GM18909 (cell line): ENCODE results near the gene TNKS1BP1.

Experiments used
- ATAC-seq: cut with Tn5 transposase; IDR thresholded peaks from one replicate; pipeline ENCODE4 v1.9.1; 2021; ENCODE audit warnings: mild to moderate bottlenecking; ENCODE audit not compliant: unreplicated experiment, poor library complexity

TNKS1BP1 gene

GRCh38 chr11:57274904-57275498 lies 49.8 kb downstream of the TNKS1BP1 start:
- no peak for ATAC-seq

DNA sequence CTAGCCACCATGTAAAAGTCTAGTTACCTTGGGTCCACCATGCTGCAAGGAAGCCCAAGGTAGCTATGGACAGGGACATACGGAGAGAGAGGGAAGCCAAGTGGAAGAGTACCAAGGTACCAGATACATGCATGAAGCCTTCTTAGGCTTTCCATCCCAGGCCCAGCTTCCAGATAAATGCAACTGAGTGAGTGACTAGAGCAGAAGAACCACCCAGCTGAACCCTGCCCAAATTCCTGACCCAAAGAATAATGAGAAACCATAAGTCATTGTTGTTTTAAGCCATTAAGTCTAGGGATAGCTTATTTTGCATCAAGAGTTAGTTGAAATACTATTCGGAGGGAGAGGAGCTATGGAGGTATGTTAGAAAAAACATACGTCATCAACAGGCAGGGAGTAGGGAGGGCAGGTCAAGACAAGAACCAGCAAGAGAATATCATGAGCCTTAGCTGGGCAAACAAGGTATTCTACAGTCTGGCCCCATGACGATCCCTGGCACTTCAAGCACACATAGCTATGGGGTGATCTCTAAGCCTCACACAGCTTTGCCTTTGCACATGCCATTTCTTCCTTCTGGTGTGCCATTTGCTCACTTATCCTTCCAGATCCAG lies 51.2 kb downstream of the TNKS1BP1 start:
- no peak for ATAC-seq

GRCh38 chr11:57269571-57270021 lies 55.2 kb downstream of the TNKS1BP1 start:
- ATAC-seq, result no peak

- ATAC-seq, result no peak
Observed at GRCh38 chr11:57266157-57266556, 58.6 kb downstream of the TNKS1BP1 start.

DNA sequence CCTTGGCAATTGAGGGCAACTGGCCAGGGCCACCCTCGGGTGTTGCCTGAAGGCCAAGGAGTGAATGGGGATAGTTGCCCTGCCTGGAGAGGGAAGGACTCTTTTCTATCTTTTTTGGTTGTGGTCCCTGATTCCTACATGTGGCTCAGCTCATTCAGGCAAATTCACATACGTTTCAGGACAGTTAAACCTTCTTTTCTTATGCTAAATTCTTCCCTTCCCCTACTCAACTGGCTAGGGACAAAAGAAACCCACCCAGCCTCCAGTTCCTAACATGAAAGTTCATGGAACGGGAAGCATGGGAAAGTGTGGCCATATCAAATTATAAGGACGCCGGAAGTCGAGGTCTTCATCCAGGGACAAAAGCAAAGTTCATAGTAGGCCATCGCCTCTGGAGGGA lies 61.4 kb downstream of the TNKS1BP1 start:
- ATAC-seq, result no peak

DNA sequence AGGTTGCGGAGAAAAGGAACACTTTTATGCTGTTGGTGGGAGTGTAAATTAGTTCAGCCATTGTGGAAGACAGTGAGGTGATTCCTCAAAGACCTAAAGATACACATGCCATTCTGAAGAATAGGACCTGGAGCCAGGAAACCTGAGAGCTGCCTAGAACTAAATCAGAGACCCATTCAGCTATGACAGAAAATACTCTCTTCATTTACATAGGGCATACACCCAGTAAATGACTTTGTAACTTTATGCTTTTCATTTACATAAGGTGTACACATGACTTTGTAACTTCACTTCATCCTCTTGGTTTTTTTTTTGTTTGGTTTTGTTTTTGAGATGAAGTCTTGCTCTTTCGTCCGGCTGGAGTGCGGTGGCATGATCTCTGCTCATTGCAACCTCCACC lies 62.6 kb downstream of the TNKS1BP1 start:
- no peak for ATAC-seq

DNA sequence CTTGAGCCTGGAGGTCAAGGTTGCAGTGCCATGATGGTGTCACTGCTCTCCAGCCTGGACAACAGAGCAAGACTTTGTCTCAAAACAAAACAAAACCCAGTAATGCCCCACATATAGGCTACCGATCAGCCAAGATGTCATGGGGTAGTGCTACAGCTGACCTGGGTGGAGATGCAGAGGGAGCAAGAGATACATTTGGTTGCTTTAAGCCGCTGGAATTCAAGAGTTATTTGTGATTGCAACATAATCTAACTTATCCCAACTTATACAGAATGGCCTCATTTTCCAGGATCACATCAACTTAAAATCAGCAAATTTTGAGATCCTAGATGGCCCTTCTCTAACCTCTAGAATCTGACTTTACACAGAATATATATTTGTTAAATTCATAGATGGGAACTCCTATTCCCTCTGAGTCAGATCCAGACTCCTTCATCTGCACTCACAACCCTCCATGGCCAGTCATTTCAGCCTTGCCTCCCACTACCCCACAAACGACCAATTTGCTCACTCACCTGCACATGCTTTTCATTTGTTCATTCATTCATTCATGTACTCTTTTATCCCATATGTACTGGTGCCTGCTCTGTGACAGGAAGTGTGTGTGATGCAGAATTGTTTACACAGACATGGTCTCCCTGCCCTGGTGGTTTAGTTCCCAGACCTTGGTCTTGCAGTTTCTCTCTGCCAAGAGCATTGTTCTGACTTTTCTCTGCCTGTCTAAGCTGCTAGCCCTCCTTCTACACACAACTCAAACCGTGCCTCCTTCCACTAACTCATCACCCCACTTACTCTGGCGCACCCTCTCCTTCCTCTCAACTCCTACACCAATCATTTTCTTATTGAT lies 63.6 kb downstream of the TNKS1BP1 start:
- ATAC-seq, result no peak

DNA sequence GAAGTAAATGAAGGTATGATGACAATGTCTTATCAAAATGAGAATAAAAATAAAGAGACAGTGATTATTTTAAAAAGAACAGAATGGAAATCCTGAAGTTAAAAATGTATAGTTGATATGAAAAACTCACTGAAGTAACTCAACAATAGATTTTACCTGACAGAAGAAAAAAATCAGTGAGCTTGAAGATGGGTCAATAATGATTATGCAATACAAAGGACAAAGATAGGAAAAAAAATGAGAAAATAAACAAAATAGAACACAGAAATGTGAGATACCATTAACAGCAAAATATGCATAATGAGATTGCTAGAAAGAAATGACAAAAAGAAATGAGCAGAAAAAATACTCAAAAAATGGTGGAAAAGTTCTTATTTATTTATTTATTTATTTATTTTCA lies 68.6 kb downstream of the TNKS1BP1 start:
- ATAC-seq, result no peak

GRCh38 chr11:57255618-57256017 lies 69.1 kb downstream of the TNKS1BP1 start:
- no peak for ATAC-seq

GRCh38 chr11:57254631-57255030 lies 70.1 kb downstream of the TNKS1BP1 start:
- ATAC-seq, result no peak

DNA sequence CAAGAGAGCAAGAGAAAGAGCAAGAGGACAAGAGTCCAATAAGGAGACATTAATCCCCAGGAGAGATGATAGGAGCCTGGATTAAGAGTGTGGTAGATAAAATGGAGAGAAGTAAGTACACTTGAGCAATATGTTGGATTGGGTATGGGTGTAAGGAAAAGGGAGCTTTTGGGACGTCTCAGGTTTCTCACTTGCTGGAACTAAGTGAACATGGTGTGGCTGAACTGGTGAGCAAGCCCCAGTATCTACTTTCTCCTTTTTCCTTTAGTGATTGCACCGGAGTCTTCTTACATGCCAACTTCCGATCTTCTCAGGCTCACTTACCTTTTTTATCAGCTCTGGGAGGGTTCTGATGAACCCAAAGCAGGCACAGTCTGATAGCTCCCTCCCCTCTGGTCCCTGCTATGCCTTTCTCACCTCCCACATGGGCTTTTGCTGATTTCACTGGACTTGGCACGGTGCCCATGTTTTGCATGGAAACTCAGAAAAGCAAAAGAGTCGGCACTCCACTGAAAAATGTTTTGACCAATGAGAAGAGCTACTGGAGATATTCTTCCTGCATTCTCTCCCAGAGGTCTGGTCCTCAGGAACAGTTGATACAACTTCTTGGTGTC lies 73.2 kb downstream of the TNKS1BP1 start:
- no peak for ATAC-seq

- no peak for ATAC-seq
Observed at GRCh38 chr11:57251037-57251436, 73.7 kb downstream of the TNKS1BP1 start.
